CD4-positive, alpha-beta T cell (primary cell): ENCODE results near the gene MRPS18B. TPM values are rescaled to one million over a fixed set of nuclear protein-coding genes. Genes with fewer than 3 reads are reported as not detected.

Experiments
- ATAC-seq: fragments of 200-7000 bp; cut with Tn5 transposase; one replicate; pipeline ENCODE4 v1.10.0; 2022; ENCODE audit warnings: mild to moderate bottlenecking; ENCODE audit not compliant: poor library complexity
- CTCF ChIA-PET: fragments of 350-600 bp; sonication (Branson Sonifier 250); formaldehyde crosslinking; loops from one replicate; lab custom pipeline; 2021; ENCODE audit warnings: antibody characterized with exemption, inconsistent platforms; lab: Charles Lee
- POLR2A ChIA-PET: fragments of 350-600 bp; sonication (Branson Sonifier 250); formaldehyde crosslinking; loops from one replicate; lab custom pipeline; 2021; ENCODE audit warnings: antibody characterized with exemption, inconsistent platforms; lab: Charles Lee
- DNase-seq, 14 experiments: peaks; one replicate each; pipeline ENCODE4 v3.0.0-alpha.2; 2013 to 2020; ENCODE audit warnings: mixed read lengths in 2 of 14
- H3K27ac ChIP-seq, 2 donors: one replicate each; pipeline versions ENCODE4 v1.5.1 to v1.7.0; 2013; ENCODE audit warnings: low read length in 2 of 2, low read depth in 1 of 2, mild to moderate bottlenecking in 1 of 2
- H3K27me3 ChIP-seq, 2 experiments: 1 replicate in 1 of 2; 2 replicates in 1 of 2; pipeline versions ENCODE4 v1.6.1 to v1.7.0; 2013; ENCODE audit warnings: low read length in 2 of 2, control low read depth in 1 of 2, mild to moderate bottlenecking in 1 of 2, moderate library complexity in 1 of 2; ENCODE audit not compliant: insufficient read depth in 2 of 2, control insufficient read depth in 1 of 2
- H3K36me3 ChIP-seq: one replicate; pipeline ENCODE4 v1.6.1; 2013; ENCODE audit warnings: low read length, control low read depth; ENCODE audit not compliant: insufficient read depth
- H3K4me1 ChIP-seq: one replicate; pipeline ENCODE4 v1.6.1; 2013; ENCODE audit warnings: low read length, control low read depth; ENCODE audit not compliant: insufficient read depth
- H3K4me3 ChIP-seq: one replicate; pipeline ENCODE4 v1.5.1; 2013; ENCODE audit warnings: mild to moderate bottlenecking, low read length, moderate library complexity
- H3K9me3 ChIP-seq, 2 experiments: 1 replicate in 1 of 2; 2 replicates in 1 of 2; pipeline versions ENCODE4 v1.6.1 to v1.7.0; 2013; ENCODE audit warnings: low read length in 2 of 2, mild to moderate bottlenecking in 2 of 2, control low read depth in 1 of 2, moderate library complexity in 1 of 2; ENCODE audit not compliant: control insufficient read depth in 1 of 2, insufficient read depth in 1 of 2
- H3K27ac Mint-ChIP-seq: one replicate; pipeline ENCODE4 v1.8.0; 2020; ENCODE audit warnings: mixed read lengths
- H3K27me3 Mint-ChIP-seq: one replicate; pipeline ENCODE4 v1.8.0; 2021; ENCODE audit warnings: mixed read lengths
- H3K36me3 Mint-ChIP-seq: one replicate; pipeline ENCODE4 v1.8.0; 2021; ENCODE audit warnings: low read depth, mixed read lengths
- H3K4me1 Mint-ChIP-seq: one replicate; pipeline ENCODE4 v1.8.0; 2021; ENCODE audit warnings: low read depth, mixed read lengths
- H3K4me3 Mint-ChIP-seq: one replicate; pipeline ENCODE4 v1.8.0; 2020; ENCODE audit warnings: mild to moderate bottlenecking, mixed read lengths
- H3K9me3 Mint-ChIP-seq: one replicate; pipeline ENCODE4 v1.8.0; 2020; ENCODE audit warnings: mixed read lengths
- CTCF ChIP-seq: fragments of 200-600 bp; IDR thresholded peaks from one replicate; pipeline ENCODE4 v1.8.0; 2022; ENCODE audit warnings: antibody characterized with exemption, mild to moderate bottlenecking
- intact Hi-C, 2 experiments: fragments of 100-400 bp; cut with DNase I in 1 of 2; cut with micrococcal nuclease in 1 of 2; formaldehyde crosslinking; loops; one replicate each; pipeline versions ENCODE4 v1.15.1 to v1.9.0; 2023 to 2025; cut with DNase I, micrococcal nuclease
- total RNA-seq, 174 experiments: library from RNA in 2 of 174; stranded (reverse) in 2 of 174; gene quantifications; one replicate each; pipeline ENCODE4 v1.2.3 and lab custom pipeline; 2021 to 2026

Gene MRPS18B
- total RNA-seq, 2 experiments from 2014 or later, result 15.3 to 15.5 TPM

DNA sequence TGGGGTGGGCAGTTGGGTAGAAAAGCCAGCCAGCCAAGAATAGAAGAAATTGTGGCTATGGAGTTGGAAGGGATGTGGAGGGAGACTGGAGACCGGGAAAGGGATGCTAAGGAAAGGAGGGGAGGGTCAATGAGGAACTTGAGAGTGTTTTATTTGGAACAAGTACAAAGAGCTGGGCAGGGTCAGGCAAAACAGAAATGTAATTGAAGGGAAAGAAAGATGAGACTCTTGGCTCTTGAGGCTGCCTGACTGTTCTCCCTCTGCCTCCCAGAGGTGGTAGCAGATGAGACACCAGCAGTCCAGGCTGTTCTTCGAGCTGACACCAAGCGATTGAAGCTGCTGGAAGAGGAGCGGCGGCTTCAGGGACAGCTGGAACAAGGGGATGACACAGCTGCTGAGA is 33.7 kb upstream of the MRPS18B start:
- Mint-ChIP-seq H3K27me3 (no peaks in the 10 kb centered on the region), H3K36me3 (peaks cover 95% of the 10 kb centered on the region), H3K4me3 (no peak overlapping the region), H3K9me3 (no peaks in the 10 kb centered on the region), H3K27ac (no peak overlapping the region), H3K4me1 (no peaks in the 10 kb centered on the region)
- no peak for TF ChIP-seq CTCF
- DNase-seq (no peak), ATAC-seq (no peak)
- H3K27ac ChIP-seq, result no peak overlapping the region
- intact Hi-C loops, result no loop called here
- no peaks in the 10 kb centered on the region for H3K27me3 ChIP-seq
- no peaks in the 10 kb centered on the region for H3K4me1 ChIP-seq
- no peak overlapping the region for H3K4me3 ChIP-seq
- POLR2A ChIA-PET, result no interaction called here
- H3K36me3 ChIP-seq, result peaks cover 92% of the 10 kb centered on the region
- CTCF ChIA-PET, result interaction anchor here (1.7 kb wide), 1 partner anchor 14 kb away, joined by 4 read pairs; no protein-coding TSS in a partner anchor
- H3K9me3 ChIP-seq, result no peaks in the 10 kb centered on the region

DNA sequence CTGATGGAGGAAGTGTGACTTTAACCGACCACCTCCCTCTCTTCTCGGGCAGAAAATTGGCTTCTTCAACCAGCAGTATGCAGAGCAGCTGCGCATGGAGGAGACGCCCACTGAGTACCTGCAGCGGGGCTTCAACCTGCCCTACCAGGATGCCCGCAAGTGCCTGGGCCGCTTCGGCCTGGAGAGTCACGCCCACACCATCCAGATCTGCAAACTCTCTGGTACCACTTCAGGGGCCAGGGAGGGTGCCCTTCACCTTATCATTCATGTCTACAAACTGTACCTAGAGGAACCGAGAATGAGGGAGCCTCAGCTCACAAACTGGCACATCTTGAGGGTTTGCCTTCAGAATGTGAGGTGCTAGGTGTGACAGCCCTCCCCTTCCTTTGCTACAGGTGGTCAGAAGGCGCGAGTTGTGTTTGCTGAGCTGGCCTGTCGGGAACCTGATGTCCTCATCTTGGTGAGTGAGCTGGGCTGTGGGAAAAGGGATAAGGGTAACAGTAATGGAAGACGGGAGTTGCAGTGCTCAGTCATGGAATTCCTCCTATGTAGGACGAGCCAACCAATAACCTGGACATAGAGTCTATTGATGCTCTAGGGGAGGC is 27.8 kb upstream of the MRPS18B start:
- H3K27me3 ChIP-seq, result no peaks in the 10 kb centered on the region
- peaks cover 89% of the 10 kb centered on the region for H3K36me3 ChIP-seq
- intact Hi-C loops, result no loop called here
- H3K9me3 Mint-ChIP-seq, result no peaks in the 10 kb centered on the region
- H3K4me3 ChIP-seq, result no peak overlapping the region
- no peak overlapping the region for H3K27ac Mint-ChIP-seq
- H3K27ac ChIP-seq, result no peak overlapping the region
- no peaks in the 10 kb centered on the region for H3K4me1 ChIP-seq
- no peaks in the 10 kb centered on the region for H3K27me3 Mint-ChIP-seq
- peaks cover 12% of the 10 kb centered on the region for H3K4me1 Mint-ChIP-seq
- peaks cover 94% of the 10 kb centered on the region for H3K36me3 Mint-ChIP-seq
- CTCF ChIA-PET, result interaction anchor here (1.4 kb wide), 1 partner anchor 45 kb away, joined by 4 read pairs; no protein-coding TSS in a partner anchor
- DNase-seq (no peak), ATAC-seq (no peak)
- H3K9me3 ChIP-seq, result no peaks in the 10 kb centered on the region
- POLR2A ChIA-PET, result interaction anchor here (0.7 to 2.0 kb wide), 5 partner anchors 11 to 25 kb away, joined by 3 to 20 read pairs (median 3); partner anchors contain the start of gene ABCF1
- no peak overlapping the region for H3K4me3 Mint-ChIP-seq
- TF ChIP-seq CTCF, result no peak

- H3K27me3 Mint-ChIP-seq, result no peaks in the 10 kb centered on the region
- no peaks in the 10 kb centered on the region for H3K4me1 ChIP-seq
- H3K9me3 ChIP-seq, result no peaks in the 10 kb centered on the region
- H3K36me3 Mint-ChIP-seq, result peaks cover 89% of the 10 kb centered on the region
- H3K27me3 ChIP-seq, result no peaks in the 10 kb centered on the region
- H3K4me1 Mint-ChIP-seq, result peaks cover 12% of the 10 kb centered on the region
- H3K36me3 ChIP-seq, result peaks cover 83% of the 10 kb centered on the region
- ATAC-seq (no peak), DNase-seq (no peak)
- H3K27ac Mint-ChIP-seq, result no peak overlapping the region
- intact Hi-C loops, result no loop called here
- no peaks in the 10 kb centered on the region for H3K9me3 Mint-ChIP-seq
- H3K4me3 ChIP-seq, result no peak overlapping the region
- CTCF ChIA-PET, result interaction anchor here (1.1 to 1.4 kb wide), 2 partner anchors 46 to 140 kb away, joined by 3 to 4 read pairs; no protein-coding TSS in a partner anchor
- H3K4me3 Mint-ChIP-seq, result no peak overlapping the region
- POLR2A ChIA-PET, result interaction anchor here (0.9 to 2.0 kb wide), 6 partner anchors 10 to 34 kb away, joined by 3 to 20 read pairs (median 4); partner anchors contain the start of genes GNL1 and PRR3
- no peak for TF ChIP-seq CTCF
- H3K27ac ChIP-seq, result no peak overlapping the region
Measured at GRCh38 chr6:30590509-30590908, 27.1 kb upstream of the MRPS18B start.
